Measurements from ENCODE around the gene PGAM5.
"Not testable (repeated sequence)": the region's sequence is repeated elsewhere in the genome, so short reads cannot be mapped to it uniquely, and the experiment has no call there.

The PGAM5 gene

GRCh38 chr12:132675757-132676432, 34.7 kb upstream of the PGAM5 start:
- H3K4me3 Mint-ChIP-seq, result no peak overlapping the region
- no peaks in the 10 kb centered on the region for H3K9me3 Mint-ChIP-seq
- peaks cover 79% of the 10 kb centered on the region for H3K36me3 Mint-ChIP-seq (ENCODE audit: low read depth)

GRCh38 chr12:132677492-132677891, 33.1 kb upstream of the PGAM5 start:
- Mint-ChIP-seq H3K4me1 (ENCODE audit: low read depth) (no peaks in the 10 kb centered on the region), H3K27ac (no peak overlapping the region), H3K36me3 (ENCODE audit: low read depth) (peaks cover 72% of the 10 kb centered on the region), H3K9me3 (no peaks in the 10 kb centered on the region), H3K27me3 (no peaks in the 10 kb centered on the region), H3K4me3 (no peak overlapping the region)

More at GRCh38 chr12:132675757-132676432, 34.7 kb upstream of the PGAM5 start:
- Mint-ChIP-seq H3K27ac (no peak overlapping the region), H3K4me1 (ENCODE audit: low read depth) (no peaks in the 10 kb centered on the region), H3K27me3 (no peaks in the 10 kb centered on the region)

- peaks cover 12% of the 10 kb centered on the region for H3K36me3 Mint-ChIP-seq (ENCODE audit: low read depth)
- H3K27me3 Mint-ChIP-seq, result peaks cover 3% of the 10 kb centered on the region
- peaks cover 22% of the 10 kb centered on the region for H3K4me1 Mint-ChIP-seq (ENCODE audit: low read depth)
- H3K4me3 Mint-ChIP-seq, result peak overlapping the region; percentile 80
- peak overlapping the region; percentile 24 for H3K27ac Mint-ChIP-seq
- H3K9me3 Mint-ChIP-seq, result no peaks in the 10 kb centered on the region
Measured at GRCh38 chr12:132685400-132685799, 25.2 kb upstream of the PGAM5 start.

- peak overlapping the region; percentile 80 for H3K4me3 Mint-ChIP-seq
- peak overlapping the region; percentile 76 for H3K27ac Mint-ChIP-seq
Measured at GRCh38 chr12:132686825-132687210, 23.8 kb upstream of the PGAM5 start.

GRCh38 chr12:132687211-132688164, 23.2 kb upstream of the PGAM5 start, which contains the start of the genes POLE and PXMP2:
TSS of gene POLE (minus strand) at chr12:132687342. CDS start at chr12:132687315, 27 bp downstream.
TSS of gene PXMP2 (plus strand) at chr12:132687587. CDS start at chr12:132687671, 84 bp downstream.
- peaks cover 22% of the 10 kb centered on the region for H3K4me1 Mint-ChIP-seq (ENCODE audit: low read depth)
- peaks cover 17% of the 10 kb centered on the region for H3K36me3 Mint-ChIP-seq (ENCODE audit: low read depth)
- no peaks in the 10 kb centered on the region for H3K9me3 Mint-ChIP-seq
- H3K27me3 Mint-ChIP-seq, result peaks cover 3% of the 10 kb centered on the region
- peak within 1 kb of the TSS; percentile 80 for H3K4me3 Mint-ChIP-seq
- H3K27ac Mint-ChIP-seq, result peak within 1 kb of the TSS; percentile 76

More at GRCh38 chr12:132686825-132687210, 23.8 kb upstream of the PGAM5 start:
- no peaks in the 10 kb centered on the region for H3K9me3 Mint-ChIP-seq
- peaks cover 3% of the 10 kb centered on the region for H3K27me3 Mint-ChIP-seq
- peaks cover 16% of the 10 kb centered on the region for H3K36me3 Mint-ChIP-seq (ENCODE audit: low read depth)
- H3K4me1 Mint-ChIP-seq (ENCODE audit: low read depth), result peaks cover 22% of the 10 kb centered on the region

- Mint-ChIP-seq H3K4me3 (peak overlapping the region; percentile 72), H3K27ac (peak overlapping the region; percentile 31), H3K27me3 (peaks cover 3% of the 10 kb centered on the region), H3K9me3 (no peaks in the 10 kb centered on the region), H3K36me3 (ENCODE audit: low read depth) (peaks cover 17% of the 10 kb centered on the region), H3K4me1 (ENCODE audit: low read depth) (peaks cover 18% of the 10 kb centered on the region)
Measured at GRCh38 chr12:132689227-132689626, 21.4 kb upstream of the PGAM5 start.

GRCh38 chr12:132690112-132690511, 20.5 kb upstream of the PGAM5 start:
- Mint-ChIP-seq H3K9me3 (no peaks in the 10 kb centered on the region), H3K36me3 (ENCODE audit: low read depth) (peaks cover 15% of the 10 kb centered on the region), H3K4me1 (ENCODE audit: low read depth) (peaks cover 17% of the 10 kb centered on the region), H3K4me3 (peak overlapping the region; percentile 72), H3K27ac (no peak overlapping the region), H3K27me3 (peaks cover 3% of the 10 kb centered on the region)

- not testable (repeated sequence) for H3K4me1 Mint-ChIP-seq (ENCODE audit: low read depth); H3K4me3 Mint-ChIP-seq; H3K27me3 Mint-ChIP-seq; H3K27ac Mint-ChIP-seq; H3K9me3 Mint-ChIP-seq
- H3K36me3 Mint-ChIP-seq (ENCODE audit: low read depth), result peaks cover 20% of the 10 kb centered on the region
Measured at GRCh38 chr12:132692030-132692429, 18.6 kb upstream of the PGAM5 start.

GRCh38 chr12:132694888-132695287, 15.8 kb upstream of the PGAM5 start:
- peaks cover 40% of the 10 kb centered on the region for H3K36me3 Mint-ChIP-seq (ENCODE audit: low read depth)
- H3K9me3 Mint-ChIP-seq; H3K4me3 Mint-ChIP-seq; H3K27ac Mint-ChIP-seq; H3K27me3 Mint-ChIP-seq; H3K4me1 Mint-ChIP-seq (ENCODE audit: low read depth): not testable (repeated sequence)

- Mint-ChIP-seq H3K4me1 (ENCODE audit: low read depth) (peaks cover 3% of the 10 kb centered on the region), H3K9me3 (no peaks in the 10 kb centered on the region), H3K4me3 (no peak overlapping the region), H3K27ac (no peak overlapping the region), H3K27me3 (no peaks in the 10 kb centered on the region), H3K36me3 (ENCODE audit: low read depth) (peaks cover 45% of the 10 kb centered on the region)
Measured at GRCh38 chr12:132695431-132695830, 15.2 kb upstream of the PGAM5 start.

GRCh38 chr12:132698341-132698740, 12.3 kb upstream of the PGAM5 start:
- Mint-ChIP-seq H3K4me1 (ENCODE audit: low read depth) (peaks cover 4% of the 10 kb centered on the region), H3K4me3 (no peak overlapping the region), H3K27me3 (no peaks in the 10 kb centered on the region), H3K9me3 (no peaks in the 10 kb centered on the region), H3K36me3 (ENCODE audit: low read depth) (peaks cover 44% of the 10 kb centered on the region), H3K27ac (no peak overlapping the region)

- no peak overlapping the region for H3K27ac Mint-ChIP-seq
- no peak overlapping the region for H3K4me3 Mint-ChIP-seq
- no peaks in the 10 kb centered on the region for H3K9me3 Mint-ChIP-seq
Measured at GRCh38 chr12:132700212-132700822, 10.3 kb upstream of the PGAM5 start.

GRCh38 chr12:132702640-132703039, 8.0 kb upstream of the PGAM5 start:
- Mint-ChIP-seq H3K4me3 (no peak overlapping the region), H3K9me3 (peaks cover 4% of the 10 kb centered on the region), H3K4me1 (ENCODE audit: low read depth) (peaks cover 4% of the 10 kb centered on the region), H3K27me3 (no peaks in the 10 kb centered on the region), H3K36me3 (ENCODE audit: low read depth) (peaks cover 50% of the 10 kb centered on the region), H3K27ac (no peak overlapping the region)

More at GRCh38 chr12:132700212-132700822, 10.3 kb upstream of the PGAM5 start:
- no peaks in the 10 kb centered on the region for H3K27me3 Mint-ChIP-seq
- H3K36me3 Mint-ChIP-seq (ENCODE audit: low read depth), result peaks cover 57% of the 10 kb centered on the region
- H3K4me1 Mint-ChIP-seq (ENCODE audit: low read depth), result peaks cover 4% of the 10 kb centered on the region

- H3K27me3 Mint-ChIP-seq, result no peaks in the 10 kb centered on the region
- peaks cover 44% of the 10 kb centered on the region for H3K36me3 Mint-ChIP-seq (ENCODE audit: low read depth)
- peaks cover 4% of the 10 kb centered on the region for H3K4me1 Mint-ChIP-seq (ENCODE audit: low read depth)
- H3K4me3 Mint-ChIP-seq, result no peak overlapping the region
- no peak overlapping the region for H3K27ac Mint-ChIP-seq
- H3K9me3 Mint-ChIP-seq, result peaks cover 4% of the 10 kb centered on the region
Measured at GRCh38 chr12:132703641-132704040, 7.0 kb upstream of the PGAM5 start.

GRCh38 chr12:132707241-132707640, 3.4 kb upstream of the PGAM5 start:
- peaks cover 4% of the 10 kb centered on the region for H3K9me3 Mint-ChIP-seq
- no peak overlapping the region for H3K4me3 Mint-ChIP-seq
- no peaks in the 10 kb centered on the region for H3K27me3 Mint-ChIP-seq
- no peak overlapping the region for H3K27ac Mint-ChIP-seq
- H3K4me1 Mint-ChIP-seq (ENCODE audit: low read depth), result peaks cover 14% of the 10 kb centered on the region
- peaks cover 26% of the 10 kb centered on the region for H3K36me3 Mint-ChIP-seq (ENCODE audit: low read depth)

Measured in stimulated activated naive CD8-positive, alpha-beta T cell treated with anti-CD3 and anti-CD28 coated beads, Interleukin-15, Interleukin-2, amounts not matched to agents 100 ng/mL and 50 ng/mL, for 24 hours (primary cell).